Caki2 (cell line): Measurements from ENCODE around the gene PRKAA2. TPM values are rescaled to one million over a fixed set of nuclear protein-coding genes. Genes with fewer than 3 reads are reported as not detected.

Experiments used
- DNase-seq: peaks from one replicate; pipeline ENCODE4 v3.0.0-alpha.2; 2015; ENCODE audit warnings: low read depth
- in situ Hi-C: cut with HindIII; loops from 2 replicates; pipeline ENCODE4 v1.10.0; 2016; ENCODE audit warnings: low sequenced_read_pairs, low pct_unique_long_range_greater_than_20kb, mixed read lengths
- total RNA-seq: library from RNA; depleted of rRNA; stranded (reverse); fragments of >200 nt; shearing (Covaris generic); gene quantifications from 2 replicates; pipeline ENCODE4 v1.2.3, GENCODE V29; 2014; ENCODE audit warnings: low replicate concordance

The PRKAA2 gene
- total RNA-seq, 1 experiment from 2014 or later = 4.9 TPM

DNA sequence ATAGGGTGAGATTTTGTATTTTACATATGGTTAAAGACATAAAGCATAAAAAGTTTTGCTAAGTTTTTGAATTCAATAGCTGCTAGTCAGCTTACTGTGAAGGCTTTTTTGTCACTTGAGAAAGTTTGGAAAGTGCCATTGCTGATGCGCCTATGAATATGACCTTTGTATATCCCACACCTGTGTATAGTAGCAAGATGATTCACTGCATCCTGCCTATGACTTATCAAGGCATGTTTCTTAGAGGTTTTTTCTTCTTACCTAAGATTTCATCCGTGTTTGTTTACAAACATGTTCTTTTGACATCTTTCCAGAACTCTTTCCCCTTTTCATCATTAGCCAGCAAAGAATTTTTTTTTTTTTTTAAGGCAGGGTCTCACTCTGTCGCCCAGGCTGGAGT is 51.5 kb downstream of the PRKAA2 start:
- no peak for DNase-seq
- in situ Hi-C loops = no loop called here

DNA sequence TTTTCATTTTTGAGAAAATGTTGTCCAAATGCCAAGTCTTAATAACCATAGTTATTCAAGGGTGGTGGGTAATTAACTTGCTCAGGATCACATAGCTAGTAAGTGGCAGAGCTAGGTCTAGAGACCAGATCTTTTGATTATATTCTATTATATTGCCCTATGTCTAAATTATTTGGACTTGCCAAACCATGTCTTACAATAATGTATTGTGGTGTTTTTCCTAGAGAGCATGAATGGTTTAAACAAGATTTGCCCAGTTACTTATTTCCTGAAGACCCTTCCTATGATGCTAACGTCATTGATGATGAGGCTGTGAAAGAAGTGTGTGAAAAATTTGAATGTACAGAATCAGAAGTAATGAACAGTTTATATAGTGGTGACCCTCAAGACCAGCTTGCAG is 58.6 kb downstream of the PRKAA2 start:
- in situ Hi-C loops = no loop called here
- no peak for DNase-seq

DNA sequence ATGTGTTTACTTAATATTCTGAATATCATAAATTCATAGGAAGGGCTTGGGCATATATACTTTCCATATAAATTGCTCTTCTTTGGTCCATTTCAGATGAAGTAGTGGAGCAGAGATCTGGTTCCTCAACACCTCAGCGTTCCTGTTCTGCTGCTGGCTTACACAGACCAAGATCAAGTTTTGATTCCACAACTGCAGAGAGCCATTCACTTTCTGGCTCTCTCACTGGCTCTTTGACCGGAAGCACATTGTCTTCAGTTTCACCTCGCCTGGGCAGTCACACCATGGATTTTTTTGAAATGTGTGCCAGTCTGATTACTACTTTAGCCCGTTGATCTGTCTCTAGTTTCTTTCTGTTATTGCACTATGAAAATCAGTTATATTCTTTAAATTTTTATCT is 62.3 kb downstream of the PRKAA2 start:
- in situ Hi-C loops = no loop called here
- DNase-seq = no peak

GRCh38 chr1:56709269-56709880 is 64.3 kb downstream of the PRKAA2 start:
- in situ Hi-C loops = no loop called here
- DNase-seq = peak; percentile 48

GRCh38 chr1:56709995-56710394 is 64.9 kb downstream of the PRKAA2 start:
- in situ Hi-C loops = no loop called here
- peak; percentile 4 for DNase-seq

- peak; percentile 71 for DNase-seq
- in situ Hi-C loops = no loop called here
These were observed 65.5 kb downstream of the PRKAA2 start for GRCh38 chr1:56710646-56711045.

DNA sequence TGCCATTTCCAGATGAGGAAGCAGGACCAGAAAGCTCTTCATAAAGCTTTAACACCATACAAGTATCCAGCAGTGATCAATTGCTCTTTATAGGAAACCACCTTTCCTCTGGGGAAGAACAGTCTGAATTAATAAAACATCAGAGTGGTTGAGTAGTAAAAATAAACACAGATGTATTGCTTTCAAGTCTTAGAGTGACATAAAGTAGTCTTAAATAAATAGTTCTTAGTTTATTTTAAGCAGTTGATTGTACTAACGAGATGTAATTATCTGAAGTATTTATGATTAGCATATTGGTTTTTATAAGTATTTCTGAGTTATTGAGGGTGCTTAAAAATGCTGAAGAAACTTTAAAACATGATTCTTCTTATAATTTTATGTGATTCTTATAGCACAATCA is 67.0 kb downstream of the PRKAA2 start:
- in situ Hi-C loops = no loop called here
- no peak for DNase-seq

DNA sequence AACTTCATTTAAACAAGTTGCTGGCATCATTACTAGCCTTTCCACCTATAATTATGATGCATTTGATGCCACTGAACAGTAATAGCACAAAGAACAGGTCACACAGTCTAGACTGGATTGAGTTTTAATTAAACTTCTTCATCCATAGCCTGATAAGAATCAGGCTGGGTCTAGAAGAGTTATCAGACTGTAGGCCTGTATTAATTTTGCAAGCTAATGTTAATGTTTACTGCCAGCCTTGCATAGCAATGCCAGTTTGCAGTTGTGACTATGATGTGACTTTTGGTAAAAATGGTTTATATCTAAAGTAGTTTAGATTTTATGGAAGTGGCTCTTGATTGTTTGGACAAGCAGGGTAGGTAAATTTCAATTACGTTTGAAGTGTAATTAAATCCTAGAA is 68.0 kb downstream of the PRKAA2 start:
- DNase-seq = no peak
- in situ Hi-C loops = no loop called here

GRCh38 chr1:56715156-56715555 is 70.0 kb downstream of the PRKAA2 start:
- DNase-seq = no peak
- in situ Hi-C loops = no loop called here

DNA sequence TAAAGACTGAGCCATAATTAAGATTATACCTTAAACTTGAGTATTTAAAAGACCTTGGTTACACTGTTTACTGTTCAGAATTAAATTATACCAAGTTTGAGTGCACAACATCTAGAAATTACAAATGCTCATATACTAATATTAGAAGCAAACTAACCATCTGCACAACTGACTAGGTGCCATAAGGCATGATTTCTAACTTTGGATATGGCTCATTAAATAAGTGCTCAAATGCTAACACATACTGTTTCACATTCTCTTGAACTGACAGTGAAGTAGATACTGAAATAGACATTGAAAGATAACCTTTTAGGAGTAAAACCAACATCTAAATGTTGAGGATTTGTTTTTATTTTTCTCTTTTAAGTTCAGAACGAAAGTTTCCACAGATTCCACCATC is 74.1 kb downstream of the PRKAA2 start:
- in situ Hi-C loops = no loop called here
- no peak for DNase-seq

- in situ Hi-C loops = no loop called here
- DNase-seq = no peak
These were observed 81.6 kb downstream of the PRKAA2 start for GRCh38 chr1:56726706-56727105.

GRCh38 chr1:56728964-56729363 is 83.8 kb downstream of the PRKAA2 start:
- no peak for DNase-seq

GRCh38 chr1:56745231-56745630 is 100.1 kb downstream of the PRKAA2 start:
- DNase-seq = no peak
- in situ Hi-C loops = no loop called here

More at GRCh38 chr1:56728964-56729363, 83.8 kb downstream of the PRKAA2 start:
- in situ Hi-C loops = no loop called here

DNA sequence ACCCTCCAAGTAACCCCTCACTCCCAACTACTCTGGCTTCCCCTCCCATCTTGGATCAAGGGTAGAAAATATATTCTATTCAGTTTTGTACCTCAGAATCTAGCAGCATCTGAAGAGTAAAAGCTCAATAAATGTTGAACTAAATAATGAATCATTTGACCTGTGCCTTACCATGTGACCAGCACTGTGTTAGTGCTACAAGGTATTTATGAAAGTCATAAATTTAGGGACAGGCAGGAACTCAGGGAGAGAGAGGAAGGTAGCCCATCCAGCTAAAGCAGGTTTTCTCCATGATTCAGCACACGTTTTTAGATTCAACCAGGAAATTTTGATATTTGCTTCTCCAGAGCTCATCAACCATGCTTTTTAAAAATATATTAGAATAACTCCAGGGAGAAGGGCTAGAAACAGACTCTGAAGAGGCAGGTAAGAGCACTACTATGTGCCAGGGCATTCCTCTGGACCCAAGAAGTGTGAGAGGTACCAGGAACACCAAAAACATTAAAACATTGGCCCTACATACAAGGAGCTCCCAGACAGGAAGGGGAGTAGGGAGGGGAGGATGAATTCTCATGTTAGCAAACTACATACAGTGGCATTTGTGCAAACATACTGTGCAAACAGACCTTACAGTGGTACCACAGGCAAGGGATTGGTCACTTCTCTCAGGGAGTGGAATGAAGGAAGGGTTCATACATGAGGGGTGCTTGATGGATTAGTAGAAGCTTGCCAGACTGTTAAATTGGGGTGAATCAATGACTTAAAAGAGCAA is 109.8 kb downstream of the PRKAA2 start:
- no peak for DNase-seq

DNA sequence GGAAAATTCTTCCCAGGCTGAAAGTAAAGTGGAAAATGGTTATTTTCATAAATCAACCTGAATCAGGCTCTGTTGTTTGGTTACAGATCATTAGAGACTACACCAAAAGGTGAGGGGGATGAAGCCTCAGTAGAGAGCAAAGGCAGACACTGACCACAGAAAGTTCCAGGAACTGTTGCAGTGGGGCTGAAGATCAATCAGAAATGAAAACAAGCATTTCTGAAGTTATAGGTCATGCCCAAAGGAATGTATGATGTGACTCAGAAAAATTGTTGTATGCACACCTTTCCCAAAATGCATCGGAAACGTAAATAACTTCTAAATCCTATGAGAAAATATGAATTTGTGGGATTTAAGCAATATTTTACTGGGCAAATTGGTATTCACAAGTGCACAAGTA is 110.8 kb downstream of the PRKAA2 start:
- in situ Hi-C loops = no loop called here

More for the DNA sequence above, 109.8 kb downstream of the PRKAA2 start:
- in situ Hi-C loops = no loop called here

GRCh38 chr1:56758135-56758534 is 113.0 kb downstream of the PRKAA2 start:
- DNase-seq = peak; percentile 12

More for the DNA sequence above, 110.8 kb downstream of the PRKAA2 start:
- no peak for DNase-seq

GRCh38 chr1:56758794-56759193 is 113.7 kb downstream of the PRKAA2 start:
- peak; percentile 3 for DNase-seq
- in situ Hi-C loops = no loop called here

More at GRCh38 chr1:56758135-56758534, 113.0 kb downstream of the PRKAA2 start:
- in situ Hi-C loops = no loop called here
